ENCODE results near the gene B9D2.
A peak's percentile ranks its signal among the peaks of the same experiment; 100 is the strongest.
"Not testable (repeated sequence)": the region's sequence is repeated elsewhere in the genome, so short reads cannot be mapped to it uniquely, and the experiment has no call there.

B9D2 gene

GRCh38 chr19:41363753-41364523 lies at the start of gene B9D2:
B9D2 (minus strand) TSS chr19:41364149; CDS start chr19:41363519, 630 bp downstream.
- peak; percentile 94 for TF ChIP-seq POLR2A (IDR thresholded peaks at IDR 0.05; ENCODE audit: low read length)
- TF ChIP-seq GATA1 (IDR thresholded peaks at IDR 0.05; ENCODE audit: low read depth, low read length) = no peak
- DNase-seq = peak; percentile 99

- no peak for DNase-seq
- TF ChIP-seq POLR2A (IDR thresholded peaks at IDR 0.05; ENCODE audit: low read length) (no peak), GATA1 (IDR thresholded peaks at IDR 0.05; ENCODE audit: low read depth, low read length) (no peak)
Measured at GRCh38 chr19:41412953-41413352, 49.0 kb upstream of the B9D2 start.

GRCh38 chr19:41411968-41412265 lies 48.0 kb upstream of the B9D2 start:
- no peak for DNase-seq
- TF ChIP-seq GATA1 (IDR thresholded peaks at IDR 0.05; ENCODE audit: low read depth, low read length) (no peak), POLR2A (IDR thresholded peaks at IDR 0.05; ENCODE audit: low read length) (no peak)

GRCh38 chr19:41411100-41411967 lies 47.4 kb upstream of the B9D2 start:
- TF ChIP-seq GATA1 (IDR thresholded peaks at IDR 0.05; ENCODE audit: low read depth, low read length) = no peak
- TF ChIP-seq POLR2A (IDR thresholded peaks at IDR 0.05; ENCODE audit: low read length) = no peak
- no peak for DNase-seq

GRCh38 chr19:41410336-41411054 lies 46.5 kb upstream of the B9D2 start:
- DNase-seq = no peak

GRCh38 chr19:41409288-41409687 lies 45.3 kb upstream of the B9D2 start:
- TF ChIP-seq GATA1 (IDR thresholded peaks at IDR 0.05; ENCODE audit: low read depth, low read length) (no peak), POLR2A (IDR thresholded peaks at IDR 0.05; ENCODE audit: low read length) (no peak)
- DNase-seq = no peak

More at GRCh38 chr19:41410336-41411054, 46.5 kb upstream of the B9D2 start:
- TF ChIP-seq GATA1 (IDR thresholded peaks at IDR 0.05; ENCODE audit: low read depth, low read length) (no peak), POLR2A (IDR thresholded peaks at IDR 0.05; ENCODE audit: low read length) (no peak)

GRCh38 chr19:41408846-41409245 lies 44.9 kb upstream of the B9D2 start:
- DNase-seq = not testable (repeated sequence)

GRCh38 chr19:41408256-41408655 lies 44.3 kb upstream of the B9D2 start:
- TF ChIP-seq POLR2A (IDR thresholded peaks at IDR 0.05; ENCODE audit: low read length) (no peak), GATA1 (IDR thresholded peaks at IDR 0.05; ENCODE audit: low read depth, low read length) (no peak)
- no peak for DNase-seq

- TF ChIP-seq GATA1 (IDR thresholded peaks at IDR 0.05; ENCODE audit: low read depth, low read length) (no peak), POLR2A (IDR thresholded peaks at IDR 0.05; ENCODE audit: low read length) (no peak)
- DNase-seq = no peak
Measured at GRCh38 chr19:41407271-41407670, 43.3 kb upstream of the B9D2 start.

- no peak for DNase-seq
- no peak for TF ChIP-seq GATA1 (IDR thresholded peaks at IDR 0.05; ENCODE audit: low read depth, low read length)
- no peak for TF ChIP-seq POLR2A (IDR thresholded peaks at IDR 0.05; ENCODE audit: low read length)
Measured at GRCh38 chr19:41405776-41406175, 41.8 kb upstream of the B9D2 start.

GRCh38 chr19:41403181-41403970 lies 39.4 kb upstream of the B9D2 start:
- no peak for DNase-seq

GRCh38 chr19:41402010-41402409 lies 38.1 kb upstream of the B9D2 start:
- TF ChIP-seq POLR2A (IDR thresholded peaks at IDR 0.05; ENCODE audit: low read length) (no peak), GATA1 (IDR thresholded peaks at IDR 0.05; ENCODE audit: low read depth, low read length) (no peak)

More at GRCh38 chr19:41403181-41403970, 39.4 kb upstream of the B9D2 start:
- no peak for TF ChIP-seq GATA1 (IDR thresholded peaks at IDR 0.05; ENCODE audit: low read depth, low read length)
- TF ChIP-seq POLR2A (IDR thresholded peaks at IDR 0.05; ENCODE audit: low read length) = no peak

GRCh38 chr19:41401483-41401882 lies 37.5 kb upstream of the B9D2 start:
- DNase-seq = no peak

More at GRCh38 chr19:41402010-41402409, 38.1 kb upstream of the B9D2 start:
- DNase-seq = no peak

More at GRCh38 chr19:41401483-41401882, 37.5 kb upstream of the B9D2 start:
- TF ChIP-seq GATA1 (IDR thresholded peaks at IDR 0.05; ENCODE audit: low read depth, low read length) (no peak), POLR2A (IDR thresholded peaks at IDR 0.05; ENCODE audit: low read length) (no peak)
